ENCODE data around the gene PPCDC.

Gene PPCDC

GRCh38 chr15:75008629-75009326 is 14.6 kb upstream of the PPCDC start:
- DNase-seq = no peak

- no peak for DNase-seq
These were observed 7.0 kb upstream of the PPCDC start for GRCh38 chr15:75016431-75016830.

GRCh38 chr15:75019916-75020315 is 3.5 kb upstream of the PPCDC start:
- DNase-seq = no peak

- DNase-seq = no peak
These were observed 2.0 kb upstream of the PPCDC start for GRCh38 chr15:75021341-75021740.

GRCh38 chr15:75022783-75023180 is 608 bp upstream of the PPCDC start:
- no peak for DNase-seq

- DNase-seq = peak in 3 of 58 donors; percentile 11 to 26 (median 18)
These were observed 664 bp downstream of the PPCDC start for GRCh38 chr15:75023872-75024636.

GRCh38 chr15:75025107-75025506 is 1.7 kb downstream of the PPCDC start:
- DNase-seq = no peak

- DNase-seq = no peak
These were observed 2.3 kb downstream of the PPCDC start for GRCh38 chr15:75025548-75026260.

- no peak for DNase-seq
These were observed 4.2 kb downstream of the PPCDC start for GRCh38 chr15:75027551-75027950.

- no peak for DNase-seq
These were observed 5.6 kb downstream of the PPCDC start for GRCh38 chr15:75028991-75029377.

- peak; percentile 16 to 97 (median 82) for DNase-seq
These were observed 6.1 kb downstream of the PPCDC start for GRCh38 chr15:75029378-75030022.

- DNase-seq = peak in 19 of 58 donors; percentile 37 to 69 (median 56)
These were observed 6.6 kb downstream of the PPCDC start for GRCh38 chr15:75030023-75030413.

- no peak for DNase-seq
These were observed 7.0 kb downstream of the PPCDC start for GRCh38 chr15:75030424-75030823.

- no peak for DNase-seq
These were observed 8.5 kb downstream of the PPCDC start for GRCh38 chr15:75031848-75032247.

- DNase-seq = no peak
These were observed 9.0 kb downstream of the PPCDC start for GRCh38 chr15:75032395-75032794.

GRCh38 chr15:75033809-75034208 is 10.4 kb downstream of the PPCDC start:
- DNase-seq = no peak

GRCh38 chr15:75034615-75035014 is 11.2 kb downstream of the PPCDC start:
- DNase-seq = no peak

GRCh38 chr15:75036212-75036616 is 12.8 kb downstream of the PPCDC start:
- DNase-seq = no peak

- DNase-seq = no peak
These were observed 14.3 kb downstream of the PPCDC start for GRCh38 chr15:75037685-75038084.

- DNase-seq = no peak
These were observed 14.8 kb downstream of the PPCDC start for GRCh38 chr15:75038231-75038630.

- DNase-seq = peak in 46 of 58 donors; percentile 5 to 74 (median 38)
These were observed 19.5 kb downstream of the PPCDC start for GRCh38 chr15:75042730-75043508.

Measured in anterior cingulate cortex (tissue), 58 donors.